Measurements from ENCODE around the gene RAMP2. TPM values are rescaled to one million over a fixed set of nuclear protein-coding genes. Genes with fewer than 3 reads are reported as not detected.
A peak's percentile ranks its signal among the peaks of the same experiment; 100 is the strongest.

The RAMP2 gene
- total and polyA plus RNA-seq, 2 of the 13 experiments (the other 11 are each of a cell fraction or from before 2014, with no cell fraction given): 1.4 to 5.2 TPM

- TF ChIP-seq, protein P1, sequence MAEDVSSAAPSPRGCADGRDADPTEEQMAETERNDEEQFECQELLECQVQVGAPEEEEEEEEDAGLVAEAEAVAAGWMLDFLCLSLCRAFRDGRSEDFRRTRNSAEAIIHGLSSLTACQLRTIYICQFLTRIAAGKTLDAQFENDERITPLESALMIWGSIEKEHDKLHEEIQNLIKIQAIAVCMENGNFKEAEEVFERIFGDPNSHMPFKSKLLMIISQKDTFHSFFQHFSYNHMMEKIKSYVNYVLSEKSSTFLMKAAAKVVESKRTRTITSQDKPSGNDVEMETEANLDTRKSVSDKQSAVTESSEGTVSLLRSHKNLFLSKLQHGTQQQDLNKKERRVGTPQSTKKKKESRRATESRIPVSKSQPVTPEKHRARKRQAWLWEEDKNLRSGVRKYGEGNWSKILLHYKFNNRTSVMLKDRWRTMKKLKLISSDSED (CRISPR knock-in tag; IDR thresholded peaks at IDR 0.05): peak; percentile 93; the same call in 1 of the 2 replicates
- TF ChIP-seq U2AF2 (IDR thresholded peaks at IDR 0.05; ENCODE audit: low read depth, low read length) (no peak), HDAC1 (CRISPR knock-in tag; IDR thresholded peaks at IDR 0.05) (peak; percentile 82), STAT5B (CRISPR knock-in tag; IDR thresholded peaks at IDR 0.05) (peak; percentile 39), CBX1 (IDR thresholded peaks at IDR 0.05; ENCODE audit: low read depth) (peak; percentile 14), UBTF (CRISPR knock-in tag; IDR thresholded peaks at IDR 0.05) (no peak; the same call in 1 of the 2 replicates), ZNF672 (CRISPR knock-in tag; IDR thresholded peaks at IDR 0.05) (no peak), GATAD1 (CRISPR knock-in tag; IDR thresholded peaks at IDR 0.05) (peak; percentile 62; the same call in 1 of the 2 replicates), YEATS4 (CRISPR knock-in tag; IDR thresholded peaks at IDR 0.05; ENCODE audit: borderline replicate concordance) (peak; percentile 92), CEBPB (IDR thresholded peaks at IDR 0.05; ENCODE audit: borderline replicate concordance, low read depth, low read length) (no peak), POLR2AphosphoS2 (IDR thresholded peaks at IDR 0.05; ENCODE audit: low read depth, low read length) (no peak), ZSCAN21 (CRISPR knock-in tag; IDR thresholded peaks at IDR 0.05; ENCODE audit: borderline replicate concordance) (peak; percentile 71), ZNF383 (CRISPR knock-in tag; IDR thresholded peaks at IDR 0.05; ENCODE audit: borderline replicate concordance) (no peak), ZNF674 (CRISPR knock-in tag; IDR thresholded peaks at IDR 0.05; ENCODE audit: low read depth) (no peak), POGZ (CRISPR knock-in tag; IDR thresholded peaks at IDR 0.05) (peak; percentile 44), MXI1 (IDR thresholded peaks at IDR 0.05; ENCODE audit: borderline replicate concordance, low read depth, low read length) (peak; percentile 77; the same call in 1 of the 3 replicates), ARNTL (CRISPR knock-in tag; IDR thresholded peaks at IDR 0.05) (peak; percentile 81; the same call in 1 of the 2 replicates), ZBTB34 (CRISPR knock-in tag; IDR thresholded peaks at IDR 0.05) (0 out of 2 replicates have a peak, but pooled peaks have one; percentile 47), ZNF547 (CRISPR knock-in tag; IDR thresholded peaks at IDR 0.05) (peak; percentile 62; the same call in 1 of the 2 replicates), NR1H2 (CRISPR knock-in tag; IDR thresholded peaks at IDR 0.05; ENCODE audit: borderline replicate concordance, low read depth) (peak; percentile 83; the same call in 1 of the 2 replicates), HCFC1 (IDR thresholded peaks at IDR 0.05; ENCODE audit: low read depth, low read length) (no peak), FOXM1 (CRISPR knock-in tag; IDR thresholded peaks at IDR 0.05) (no peak; the same call in 1 of the 2 replicates), ZNF3 (CRISPR knock-in tag; IDR thresholded peaks at IDR 0.05) (no peak), SSRP1 (CRISPR knock-in tag; IDR thresholded peaks at IDR 0.05) (no peak)
- TF ChIP-seq, protein P2, sequence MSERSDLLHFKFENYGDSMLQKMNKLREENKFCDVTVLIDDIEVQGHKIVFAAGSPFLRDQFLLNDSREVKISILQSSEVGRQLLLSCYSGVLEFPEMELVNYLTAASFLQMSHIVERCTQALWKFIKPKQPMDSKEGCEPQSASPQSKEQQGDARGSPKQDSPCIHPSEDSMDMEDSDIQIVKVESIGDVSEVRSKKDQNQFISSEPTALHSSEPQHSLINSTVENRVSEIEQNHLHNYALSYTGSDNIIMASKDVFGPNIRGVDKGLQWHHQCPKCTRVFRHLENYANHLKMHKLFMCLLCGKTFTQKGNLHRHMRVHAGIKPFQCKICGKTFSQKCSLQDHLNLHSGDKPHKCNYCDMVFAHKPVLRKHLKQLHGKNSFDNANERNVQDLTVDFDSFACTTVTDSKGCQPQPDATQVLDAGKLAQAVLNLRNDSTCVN (CRISPR knock-in tag; IDR thresholded peaks at IDR 0.05; ENCODE audit: borderline replicate concordance): 0 out of 2 replicates have a peak, but pooled peaks have one; percentile 70
Measured at GRCh38 chr17:42744806-42745617, 16.0 kb upstream of the RAMP2 start, which contains the start of gene EZH1 (continued).
